AG09309 (cell line): ENCODE measurements around the gene RGS16.

ENCODE experiments used
- DNase-seq: peaks from one replicate; pipeline ENCODE4 v3.0.0-alpha.2; 2010; ENCODE audit warnings: low read depth
- H3K4me3 ChIP-seq: 2 replicates; pipeline ENCODE4 v1.5.1; 2011; ENCODE audit warnings: mild to moderate bottlenecking, low read depth, low read length, moderate library complexity; ENCODE audit not compliant: control insufficient read depth
- CTCF ChIP-seq: IDR thresholded peaks from 2 replicates; pipeline ENCODE4 v1.5.1; 2011; ENCODE audit warnings: mild to moderate bottlenecking, low read depth, low read length, inconsistent platforms; ENCODE audit not compliant: insufficient read depth, control insufficient read depth; ENCODE audit errors: missing control alignments

Gene RGS16

GRCh38 chr1:182564406-182565004 is 39.7 kb downstream of the RGS16 start:
- no peak for TF ChIP-seq CTCF
- no peak overlapping the region for H3K4me3 ChIP-seq
- DNase-seq = no peak

GRCh38 chr1:182563095-182563494 is 41.1 kb downstream of the RGS16 start:
- H3K4me3 ChIP-seq = no peak overlapping the region
- DNase-seq = no peak
- no peak for TF ChIP-seq CTCF

- no peak overlapping the region for H3K4me3 ChIP-seq
- TF ChIP-seq CTCF = no peak
- DNase-seq = no peak
These were observed 42.7 kb downstream of the RGS16 start for GRCh38 chr1:182561456-182561855.

GRCh38 chr1:182560392-182560984 is 43.7 kb downstream of the RGS16 start:
- no peak for TF ChIP-seq CTCF
- H3K4me3 ChIP-seq = no peak overlapping the region

DNA sequence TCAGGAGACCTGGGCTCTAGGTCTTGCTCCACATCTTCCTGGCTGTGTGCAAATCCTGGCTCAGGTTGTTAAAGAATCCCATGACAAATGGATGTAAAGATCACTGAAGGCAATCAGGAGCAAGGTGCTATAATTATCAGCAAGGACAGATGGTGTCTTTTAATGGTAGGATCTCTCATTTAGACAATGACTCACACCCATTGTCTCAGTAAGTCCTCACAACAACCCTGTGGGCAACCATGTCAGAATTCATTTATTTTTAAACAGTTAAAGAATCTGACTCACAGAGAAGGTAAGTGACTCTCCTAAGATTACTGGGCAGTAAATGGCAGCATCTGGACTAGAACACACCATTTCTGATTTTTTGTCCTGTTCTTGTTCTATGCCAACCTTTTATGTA is 47.9 kb downstream of the RGS16 start:
- DNase-seq = no peak
- no peak overlapping the region for H3K4me3 ChIP-seq
- no peak for TF ChIP-seq CTCF

More at GRCh38 chr1:182560392-182560984, 43.7 kb downstream of the RGS16 start:
- DNase-seq = no peak

DNA sequence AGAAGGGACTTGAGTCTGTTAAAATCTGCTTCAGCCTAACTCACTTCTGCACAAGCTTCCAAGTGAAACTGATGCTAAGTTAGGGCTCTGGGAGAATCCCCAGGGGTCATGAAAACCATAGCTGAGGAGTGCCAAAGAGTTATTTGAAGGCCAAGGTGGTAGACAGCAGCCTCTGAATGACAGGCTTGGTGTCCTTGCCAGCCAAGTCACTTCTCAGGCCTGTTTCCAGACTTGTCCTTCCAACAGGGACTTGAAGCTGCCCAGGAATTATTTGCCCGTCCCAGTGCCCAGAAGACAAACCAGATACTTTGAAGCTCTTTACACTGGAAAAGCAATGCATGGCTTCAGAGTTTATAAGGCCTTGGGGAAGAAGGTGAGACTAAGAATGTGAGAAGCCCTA is 48.7 kb downstream of the RGS16 start:
- DNase-seq = no peak
- no peak overlapping the region for H3K4me3 ChIP-seq
- no peak for TF ChIP-seq CTCF
